PFSK-1 (cell line): Measurements from ENCODE around the gene TCF3.

ENCODE experiments used
- FOXP2 ChIP-seq: optimal IDR thresholded peaks from 2 replicates; pipeline ENCODE3; 2011; ENCODE audit warnings: borderline replicate concordance, control low read depth, inconsistent platforms; ENCODE audit not compliant: insufficient read depth; ENCODE audit errors: extremely low read length, extremely low read depth
- POLR2AphosphoS5 ChIP-seq: IDR thresholded peaks from 2 replicates; pipeline ENCODE4 v1.6.1; 2012; ENCODE audit warnings: low read depth, mild to moderate bottlenecking, control low read depth, low read length, moderate library complexity
- REST ChIP-seq, 2 experiments: IDR thresholded peaks; 2 replicates each; pipeline versions ENCODE4 v1.6.1 to v1.8.0; 2011 to 2012; ENCODE audit warnings: low read depth in 2 of 2, low read length in 2 of 2, control low read depth in 1 of 2, inconsistent platforms in 1 of 2, mild to moderate bottlenecking in 1 of 2, moderate library complexity in 1 of 2; ENCODE audit not compliant: insufficient read depth in 1 of 2
- SIN3A ChIP-seq: IDR thresholded peaks from 2 replicates; pipeline ENCODE4 v1.6.1; 2012; ENCODE audit warnings: mild to moderate bottlenecking, low read length, moderate library complexity, borderline replicate concordance; ENCODE audit not compliant: insufficient read depth

GRCh38 chr19:1571358-1571757 lies 81.1 kb downstream of the TCF3 start:
- TF ChIP-seq POLR2AphosphoS5: no peak
- no peak for TF ChIP-seq FOXP2
- no peak for TF ChIP-seq REST (IDR thresholded peaks at IDR 0.05; ENCODE audit: insufficient read depth in 1 of 2, low read depth in 2 of 2, low read length in 2 of 2)
- TF ChIP-seq SIN3A: no peak
